Measurements from ENCODE around the gene ZRSR2.

GRCh38 chrX:15790769-15791290, 546 bp downstream of the ZRSR2 start:
- TF ChIP-seq CTCF (IDR thresholded peaks at IDR 0.05) (no peak), POLR2A (IDR thresholded peaks at IDR 0.05) (no peak), POLR2AphosphoS5 (IDR thresholded peaks at IDR 0.05) (no peak)
